ENCODE data around the gene DNAH10.
A peak's percentile ranks its signal among the peaks of the same experiment; 100 is the strongest.

DNAH10 gene

DNA sequence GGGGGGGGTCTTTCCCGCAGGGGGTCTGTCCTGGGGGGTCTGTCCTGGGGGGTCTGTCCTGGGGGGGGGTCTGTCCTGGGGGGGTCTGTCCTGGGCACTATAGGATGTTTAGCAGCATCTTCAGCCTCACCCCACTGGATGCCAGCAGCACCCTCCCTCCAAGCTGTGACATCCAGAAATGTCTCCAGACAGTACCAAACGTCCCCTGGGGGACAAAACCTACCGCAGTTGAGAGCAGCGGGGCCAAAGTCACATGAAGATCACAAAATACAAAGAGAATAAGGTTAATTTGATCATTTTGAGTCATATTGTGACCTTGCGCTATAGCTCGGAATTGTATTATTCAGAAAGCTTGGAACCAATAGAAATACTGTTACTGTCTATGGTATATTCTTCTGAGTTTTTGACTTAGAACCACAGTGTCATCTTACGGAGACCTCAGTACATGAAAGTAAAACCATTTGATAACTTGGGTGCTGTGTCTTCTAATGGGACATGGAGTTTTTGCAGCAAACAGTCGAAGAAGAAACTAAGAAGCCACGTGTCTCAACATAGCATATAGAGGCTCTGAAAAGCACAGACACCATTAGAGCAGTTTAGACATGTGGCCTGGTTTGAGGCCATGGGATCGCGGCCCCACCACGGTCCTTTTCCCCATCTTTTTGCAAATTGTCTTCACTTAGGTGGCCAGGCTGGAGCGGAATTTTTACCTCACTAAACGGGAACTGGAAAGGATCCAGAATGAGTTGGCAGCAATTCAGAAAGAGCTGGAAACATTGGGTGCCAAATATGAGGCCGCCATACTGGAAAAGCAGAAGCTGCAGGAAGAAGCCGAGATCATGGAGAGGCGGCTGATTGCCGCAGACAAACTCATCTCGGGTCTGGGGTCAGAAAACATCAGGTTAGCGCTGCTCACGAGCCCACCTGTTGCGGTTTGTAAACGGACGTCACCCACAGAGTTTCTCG is 150.6 kb downstream of the DNAH10 start:
- Mint-ChIP-seq H3K27ac (ENCODE audit: low read depth) (no peak overlapping the region), H3K27me3 (no peaks in the 10 kb centered on the region), H3K9me3 (no peaks in the 10 kb centered on the region), H3K4me1 (peaks cover 17% of the 10 kb centered on the region), H3K36me3 (ENCODE audit: insufficient read depth) (peaks cover 1% of the 10 kb centered on the region), H3K4me3 (no peak overlapping the region)
- ATAC-seq (replicated peaks; ENCODE audit: extremely low read depth, poor library complexity, severe bottlenecking) (no peak), DNase-seq (ENCODE audit: low spot score in 2 of 2) (no peak)

- Mint-ChIP-seq H3K4me1 (peaks cover 17% of the 10 kb centered on the region), H3K36me3 (ENCODE audit: insufficient read depth) (peaks cover 1% of the 10 kb centered on the region), H3K27me3 (no peaks in the 10 kb centered on the region), H3K27ac (ENCODE audit: low read depth) (no peak overlapping the region), H3K9me3 (no peaks in the 10 kb centered on the region), H3K4me3 (no peak overlapping the region)
- ATAC-seq (replicated peaks; ENCODE audit: extremely low read depth, poor library complexity, severe bottlenecking) = no peak
- no peak for DNase-seq (ENCODE audit: low spot score in 2 of 2)
Observed at GRCh38 chr12:123914726-123915333, 152.7 kb downstream of the DNAH10 start.

DNA sequence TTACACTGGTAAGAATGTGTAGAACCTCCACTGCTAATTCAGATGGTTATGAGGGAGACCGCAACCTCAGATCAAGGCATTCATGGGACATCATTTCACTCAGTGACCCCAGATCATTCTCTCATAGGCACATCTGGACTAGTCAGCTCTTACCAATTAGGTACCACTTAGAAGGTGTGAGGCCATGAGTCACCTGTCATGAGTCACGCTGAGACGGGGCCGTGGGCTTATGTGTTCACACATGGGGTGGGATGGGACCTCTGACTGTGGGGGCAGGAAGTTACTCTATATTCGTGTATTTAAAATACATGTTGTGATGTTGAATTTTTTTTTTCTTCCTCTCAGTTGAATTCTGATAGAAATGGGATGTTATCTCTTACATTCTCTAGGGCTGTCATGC is 154.6 kb downstream of the DNAH10 start:
- H3K4me1 Mint-ChIP-seq = peaks cover 10% of the 10 kb centered on the region
- no peaks in the 10 kb centered on the region for H3K27me3 Mint-ChIP-seq
- no peaks in the 10 kb centered on the region for H3K9me3 Mint-ChIP-seq
- DNase-seq (ENCODE audit: low spot score in 2 of 2) = no peak
- no peak overlapping the region for H3K4me3 Mint-ChIP-seq
- peak overlapping the region; percentile 10 for H3K27ac Mint-ChIP-seq (ENCODE audit: low read depth)
- H3K36me3 Mint-ChIP-seq (ENCODE audit: insufficient read depth) = peaks cover 1% of the 10 kb centered on the region
- peak; percentile 98 for ATAC-seq (replicated peaks; ENCODE audit: extremely low read depth, poor library complexity, severe bottlenecking)

GRCh38 chr12:123917337-123917850 is 155.3 kb downstream of the DNAH10 start:
- DNase-seq (ENCODE audit: low spot score in 2 of 2) (no peak), ATAC-seq (replicated peaks; ENCODE audit: extremely low read depth, poor library complexity, severe bottlenecking) (no peak)
- no peaks in the 10 kb centered on the region for H3K9me3 Mint-ChIP-seq
- peaks cover under 1% of the 10 kb centered on the region for H3K36me3 Mint-ChIP-seq (ENCODE audit: insufficient read depth)
- H3K27ac Mint-ChIP-seq (ENCODE audit: low read depth) = no peak overlapping the region
- no peak overlapping the region for H3K4me3 Mint-ChIP-seq
- H3K27me3 Mint-ChIP-seq = no peaks in the 10 kb centered on the region
- H3K4me1 Mint-ChIP-seq = peaks cover 10% of the 10 kb centered on the region

GRCh38 chr12:123919980-123920360 is 157.9 kb downstream of the DNAH10 start:
- Mint-ChIP-seq H3K9me3 (no peaks in the 10 kb centered on the region), H3K27ac (ENCODE audit: low read depth) (no peak overlapping the region), H3K36me3 (ENCODE audit: insufficient read depth) (peaks cover 1% of the 10 kb centered on the region), H3K4me1 (peaks cover 10% of the 10 kb centered on the region), H3K27me3 (peaks cover 14% of the 10 kb centered on the region), H3K4me3 (no peak overlapping the region)
- ATAC-seq (replicated peaks; ENCODE audit: extremely low read depth, poor library complexity, severe bottlenecking) (no peak), DNase-seq (ENCODE audit: low spot score in 2 of 2) (no peak)

- no peaks in the 10 kb centered on the region for H3K9me3 Mint-ChIP-seq
- H3K27ac Mint-ChIP-seq (ENCODE audit: low read depth) = no peak overlapping the region
- peaks cover 1% of the 10 kb centered on the region for H3K36me3 Mint-ChIP-seq (ENCODE audit: insufficient read depth)
Observed at GRCh38 chr12:123923038-123923437, 160.9 kb downstream of the DNAH10 start.

DNA sequence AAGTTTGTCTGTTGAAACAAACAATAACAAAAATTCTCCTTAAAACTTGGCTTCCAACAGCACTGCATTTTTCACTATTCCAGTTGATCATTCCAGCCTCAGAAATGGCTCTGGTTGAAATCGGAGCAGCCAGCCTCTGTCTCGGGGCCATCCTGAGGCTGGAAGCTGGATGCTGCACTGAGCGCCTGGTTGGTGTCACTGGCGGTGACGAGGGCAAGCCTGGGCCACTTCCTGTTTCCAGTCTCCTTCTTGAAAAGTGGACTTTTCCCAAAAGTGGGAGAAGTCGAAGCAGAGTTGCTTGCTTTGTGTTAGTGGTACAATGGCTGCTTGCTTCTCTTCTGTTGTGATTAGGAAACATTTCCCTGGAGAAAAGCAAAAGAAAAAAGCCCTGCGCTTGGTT is 161.8 kb downstream of the DNAH10 start:
- Mint-ChIP-seq H3K9me3 (no peaks in the 10 kb centered on the region), H3K4me3 (no peak overlapping the region), H3K4me1 (no peaks in the 10 kb centered on the region), H3K27me3 (peaks cover 17% of the 10 kb centered on the region), H3K36me3 (ENCODE audit: insufficient read depth) (peaks cover 3% of the 10 kb centered on the region), H3K27ac (ENCODE audit: low read depth) (no peak overlapping the region)
- no peak for ATAC-seq (replicated peaks; ENCODE audit: extremely low read depth, poor library complexity, severe bottlenecking)
- DNase-seq (ENCODE audit: low spot score in 2 of 2) = no peak

More at GRCh38 chr12:123923038-123923437, 160.9 kb downstream of the DNAH10 start:
- ATAC-seq (replicated peaks; ENCODE audit: extremely low read depth, poor library complexity, severe bottlenecking) = no peak
- DNase-seq (ENCODE audit: low spot score in 2 of 2) = no peak
- no peaks in the 10 kb centered on the region for H3K4me1 Mint-ChIP-seq
- H3K27me3 Mint-ChIP-seq = peaks cover 17% of the 10 kb centered on the region
- H3K4me3 Mint-ChIP-seq = no peak overlapping the region

DNA sequence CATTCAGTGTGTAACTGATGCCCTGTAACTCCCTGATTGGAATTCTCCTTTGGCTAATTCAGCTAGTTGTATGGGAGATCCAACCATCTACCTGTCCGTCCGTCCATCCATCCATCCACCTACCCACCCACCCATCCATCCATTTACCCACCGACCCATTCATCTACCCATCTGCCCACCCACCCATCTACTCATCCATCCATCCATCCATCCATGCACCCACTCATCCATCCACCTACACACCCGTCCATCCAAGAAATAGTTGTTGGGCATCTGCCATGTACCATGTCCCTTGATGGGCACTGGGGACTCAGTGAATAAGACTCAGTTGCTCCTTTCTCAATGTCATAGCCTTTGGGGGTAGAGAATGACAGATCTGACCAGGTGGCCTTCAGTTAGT is 162.4 kb downstream of the DNAH10 start:
- H3K4me1 Mint-ChIP-seq = no peaks in the 10 kb centered on the region
- H3K4me3 Mint-ChIP-seq = no peak overlapping the region
- ATAC-seq (replicated peaks; ENCODE audit: extremely low read depth, poor library complexity, severe bottlenecking) = no peak
- DNase-seq (ENCODE audit: low spot score in 2 of 2) = no peak
- peaks cover 17% of the 10 kb centered on the region for H3K27me3 Mint-ChIP-seq
- H3K9me3 Mint-ChIP-seq = no peaks in the 10 kb centered on the region
- H3K36me3 Mint-ChIP-seq (ENCODE audit: insufficient read depth) = peaks cover 3% of the 10 kb centered on the region
- no peak overlapping the region for H3K27ac Mint-ChIP-seq (ENCODE audit: low read depth)

GRCh38 chr12:123928274-123928865 is 166.3 kb downstream of the DNAH10 start:
- peaks cover 3% of the 10 kb centered on the region for H3K36me3 Mint-ChIP-seq (ENCODE audit: insufficient read depth)
- H3K4me3 Mint-ChIP-seq = no peak overlapping the region
- no peaks in the 10 kb centered on the region for H3K9me3 Mint-ChIP-seq
- ATAC-seq (replicated peaks; ENCODE audit: extremely low read depth, poor library complexity, severe bottlenecking) = no peak
- H3K4me1 Mint-ChIP-seq = peaks cover 17% of the 10 kb centered on the region
- H3K27ac Mint-ChIP-seq (ENCODE audit: low read depth) = no peak overlapping the region
- no peak for DNase-seq (ENCODE audit: low spot score in 2 of 2)
- H3K27me3 Mint-ChIP-seq = peaks cover 17% of the 10 kb centered on the region

- Mint-ChIP-seq H3K27ac (ENCODE audit: low read depth) (no peak overlapping the region), H3K9me3 (no peaks in the 10 kb centered on the region), H3K4me1 (peaks cover 21% of the 10 kb centered on the region), H3K27me3 (peaks cover 14% of the 10 kb centered on the region), H3K36me3 (ENCODE audit: insufficient read depth) (peaks cover 4% of the 10 kb centered on the region), H3K4me3 (no peak overlapping the region)
- DNase-seq (ENCODE audit: low spot score in 2 of 2) (no peak), ATAC-seq (replicated peaks; ENCODE audit: extremely low read depth, poor library complexity, severe bottlenecking) (no peak)
Observed at GRCh38 chr12:123928897-123929296, 166.8 kb downstream of the DNAH10 start.

- Mint-ChIP-seq H3K4me1 (peaks cover 27% of the 10 kb centered on the region), H3K4me3 (no peak overlapping the region), H3K27me3 (peaks cover 2% of the 10 kb centered on the region), H3K36me3 (ENCODE audit: insufficient read depth) (peaks cover 2% of the 10 kb centered on the region), H3K9me3 (no peaks in the 10 kb centered on the region), H3K27ac (ENCODE audit: low read depth) (no peak overlapping the region)
- no peak for ATAC-seq (replicated peaks; ENCODE audit: extremely low read depth, poor library complexity, severe bottlenecking)
- no peak for DNase-seq (ENCODE audit: low spot score in 2 of 2)
Observed at GRCh38 chr12:123929946-123930583, 168.0 kb downstream of the DNAH10 start.

DNA sequence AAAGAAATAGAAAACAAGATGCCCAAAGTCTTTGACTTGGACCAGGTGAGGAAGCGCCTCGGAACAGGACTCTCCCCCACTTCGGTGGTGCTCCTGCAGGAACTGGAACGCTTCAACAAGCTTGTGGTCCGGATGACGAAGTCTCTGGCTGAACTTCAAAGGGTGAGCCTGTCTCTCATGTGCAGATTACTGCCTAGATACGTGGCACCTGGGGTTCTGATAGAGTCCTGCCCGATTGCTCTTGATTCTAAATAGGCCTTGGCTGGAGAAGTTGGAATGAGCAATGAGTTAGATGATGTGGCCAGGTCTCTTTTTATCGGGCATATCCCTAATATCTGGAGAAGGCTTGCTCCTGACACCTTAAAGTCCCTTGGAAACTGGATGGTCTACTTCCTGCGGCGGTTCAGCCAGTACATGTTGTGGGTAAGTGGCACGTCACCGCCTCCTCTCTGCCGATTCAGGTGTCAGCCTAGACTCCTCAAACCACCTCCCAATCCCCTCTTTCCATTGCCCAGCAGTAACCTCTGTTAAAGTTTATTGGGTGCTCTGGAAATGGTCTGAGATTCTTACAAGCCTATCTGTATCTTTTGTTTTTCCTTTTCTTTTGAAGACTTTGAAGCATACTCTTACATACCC is 169.7 kb downstream of the DNAH10 start:
- Mint-ChIP-seq H3K27me3 (no peaks in the 10 kb centered on the region), H3K4me1 (peaks cover 38% of the 10 kb centered on the region), H3K36me3 (ENCODE audit: insufficient read depth) (peaks cover 2% of the 10 kb centered on the region), H3K4me3 (no peak overlapping the region), H3K9me3 (no peaks in the 10 kb centered on the region), H3K27ac (ENCODE audit: low read depth) (no peak overlapping the region)
- ATAC-seq (replicated peaks; ENCODE audit: extremely low read depth, poor library complexity, severe bottlenecking) (peak; percentile 76), DNase-seq (ENCODE audit: low spot score in 2 of 2) (peak in 1 of 2 donors; percentile 22)

All from central memory CD8-positive, alpha-beta T cell (primary cell).